H4 (cell line): ENCODE measurements around the gene RBBP8NL. TPM values are rescaled to one million over a fixed set of nuclear protein-coding genes. Genes with fewer than 3 reads are reported as not detected.

Experiments
- DNase-seq: peaks from one replicate; pipeline ENCODE4 v3.0.0-alpha.2; 2015; ENCODE audit warnings: low spot score
- total RNA-seq: library from RNA; depleted of rRNA; stranded (reverse); fragments of >200 nt; shearing (Covaris generic); gene quantifications from 2 replicates; pipeline ENCODE4 v1.2.3, GENCODE V29; 2014

Gene RBBP8NL
- total RNA-seq, 1 experiment from 2014 or later: not detected

GRCh38 chr20:62393830-62394229 is 33.5 kb downstream of the RBBP8NL start:
- no peak for DNase-seq

GRCh38 chr20:62393335-62393665 is 34.0 kb downstream of the RBBP8NL start:
- DNase-seq: no peak

GRCh38 chr20:62392621-62393334 is 34.6 kb downstream of the RBBP8NL start:
- no peak for DNase-seq

- DNase-seq: no peak
Observed at GRCh38 chr20:62392077-62392418, 35.3 kb downstream of the RBBP8NL start.

- no peak for DNase-seq
Observed at GRCh38 chr20:62391165-62392076, 35.9 kb downstream of the RBBP8NL start.

- DNase-seq: no peak
Observed at GRCh38 chr20:62390317-62391164, 36.8 kb downstream of the RBBP8NL start.

GRCh38 chr20:62389601-62390087 is 37.7 kb downstream of the RBBP8NL start:
- DNase-seq: no peak

GRCh38 chr20:62388839-62389600 is 38.3 kb downstream of the RBBP8NL start:
- no peak for DNase-seq

- DNase-seq: no peak
Observed at GRCh38 chr20:62387933-62388635, 39.3 kb downstream of the RBBP8NL start.

- DNase-seq: no peak
Observed at GRCh38 chr20:62387219-62387913, 40.0 kb downstream of the RBBP8NL start.

- peak; percentile 90 for DNase-seq
Observed at GRCh38 chr20:62386383-62387218, 40.7 kb downstream of the RBBP8NL start, which contains the start of gene RPS21. TSS of gene RPS21 (plus strand) at chr20:62387103. CDS start at chr20:62387339, 236 bp downstream.

- DNase-seq: peak; percentile 75
Observed at GRCh38 chr20:62382306-62383198, 44.8 kb downstream of the RBBP8NL start.

- no peak for DNase-seq
Observed at GRCh38 chr20:62381842-62382241, 45.5 kb downstream of the RBBP8NL start.

- no peak for DNase-seq
Observed at GRCh38 chr20:62381202-62381797, 46.0 kb downstream of the RBBP8NL start.

GRCh38 chr20:62378215-62378614 is 49.1 kb downstream of the RBBP8NL start:
- DNase-seq: no peak

GRCh38 chr20:62377615-62378178 is 49.6 kb downstream of the RBBP8NL start:
- no peak for DNase-seq

- no peak for DNase-seq
Observed at GRCh38 chr20:62377064-62377461, 50.3 kb downstream of the RBBP8NL start.
